GM08714 (cell line): ENCODE data around the gene ABCA5.
"Not testable (repeated sequence)": the region's sequence is repeated elsewhere in the genome, so short reads cannot be mapped to it uniquely, and the experiment has no call there.

Experiments
- H3K4me3 ChIP-seq: fragments of 200-500 bp; sonication (Bioruptor generic); 2 replicates; pipeline ENCODE4 v1.5.1; 2014; ENCODE audit warnings: mild to moderate bottlenecking, low read length, inconsistent platforms
- ZNF274 ChIP-seq: IDR thresholded peaks from 2 replicates; pipeline ENCODE4 v1.6.1; 2012; ENCODE audit warnings: mild to moderate bottlenecking, low read depth, low read length

The ABCA5 gene

DNA sequence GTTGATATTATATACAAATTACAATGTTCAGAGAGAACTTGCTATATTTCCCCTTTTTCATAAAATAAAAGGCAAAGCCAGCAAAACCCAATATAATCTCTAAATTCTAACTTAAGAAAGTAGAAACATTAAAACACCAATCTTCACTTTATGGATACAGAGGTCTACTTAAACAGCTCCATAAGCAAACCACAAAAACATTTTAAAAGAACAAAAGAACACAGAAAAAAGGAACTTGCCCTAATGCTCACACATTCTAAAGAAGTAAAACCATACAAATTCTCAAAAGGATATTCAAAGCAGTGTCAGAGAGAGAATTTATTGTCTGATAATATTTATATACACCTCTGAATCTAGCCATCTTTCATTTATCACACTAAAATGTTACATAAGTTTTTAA is 98.9 kb downstream of the ABCA5 start:
- no peak overlapping the region for H3K4me3 ChIP-seq
- TF ChIP-seq ZNF274: no peak

DNA sequence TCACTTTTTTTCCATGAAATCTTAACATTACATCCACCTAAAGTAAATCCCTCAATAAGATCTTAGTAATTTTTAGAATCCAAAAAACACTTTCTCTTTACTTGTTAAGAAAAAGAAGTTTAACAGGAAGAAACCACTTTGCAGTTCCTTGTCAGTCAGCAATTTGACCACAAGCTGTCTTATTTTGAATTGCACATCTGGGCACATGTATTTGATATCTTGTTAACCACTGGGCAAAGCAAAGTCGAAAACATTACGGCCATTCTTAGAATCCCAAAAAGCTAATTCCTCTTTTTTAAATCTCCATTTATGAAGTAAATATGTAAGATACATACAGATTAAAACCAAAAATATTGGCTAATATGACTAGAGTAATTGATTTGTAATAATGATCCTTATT is 99.4 kb downstream of the ABCA5 start:
- TF ChIP-seq ZNF274: no peak
- H3K4me3 ChIP-seq: no peak overlapping the region

DNA sequence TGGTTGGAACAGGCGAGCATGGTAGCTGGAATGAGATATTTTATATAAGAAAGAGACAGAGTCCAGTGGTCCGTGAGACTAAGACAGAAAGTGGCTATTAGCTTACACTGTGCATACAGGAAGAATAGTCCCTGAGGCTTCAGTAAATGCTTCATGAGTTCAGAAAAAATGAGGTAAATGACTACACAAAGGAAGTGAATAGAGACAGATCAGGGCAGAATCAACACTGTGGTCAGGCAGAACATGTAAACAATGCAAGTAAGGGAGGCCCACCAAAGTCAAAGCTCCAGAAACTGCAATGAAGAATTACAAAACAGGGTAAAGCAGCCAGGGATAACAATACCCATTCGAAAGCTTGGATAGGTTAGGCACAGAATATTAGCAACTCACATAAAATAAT is 103.1 kb downstream of the ABCA5 start:
- no peak for TF ChIP-seq ZNF274

DNA sequence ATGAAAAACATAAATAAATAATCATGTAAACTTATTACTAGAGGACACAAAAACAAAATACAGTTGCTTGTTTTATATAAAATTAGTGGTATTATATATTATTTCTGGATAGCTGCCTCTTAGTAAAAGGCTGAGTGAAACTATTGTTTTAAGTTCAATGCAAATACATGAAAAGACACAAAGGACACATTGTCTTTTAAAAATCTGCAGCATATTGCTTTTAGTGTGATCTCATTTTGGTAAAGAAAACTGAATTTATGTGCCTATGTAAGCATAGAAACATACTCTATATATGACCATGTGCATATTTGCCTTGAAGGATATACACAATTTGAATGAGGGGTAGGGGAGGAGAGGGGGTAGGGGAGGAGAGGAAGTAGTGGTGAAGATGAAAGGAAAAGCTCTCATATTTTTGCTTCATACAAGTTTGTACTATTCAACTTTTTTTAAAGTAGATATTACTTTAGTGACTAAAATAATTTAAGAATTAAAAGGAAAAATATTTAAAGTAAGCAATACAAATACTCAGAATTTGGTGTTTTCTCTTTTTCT is 104.2 kb downstream of the ABCA5 start:
- no peak for TF ChIP-seq ZNF274
- no peak overlapping the region for H3K4me3 ChIP-seq

More for the DNA sequence above, 103.1 kb downstream of the ABCA5 start:
- H3K4me3 ChIP-seq: no peak overlapping the region

GRCh38 chr17:69220098-69220497 is 106.8 kb downstream of the ABCA5 start:
- no peak for TF ChIP-seq ZNF274
- no peak overlapping the region for H3K4me3 ChIP-seq

GRCh38 chr17:69218986-69219385 is 107.9 kb downstream of the ABCA5 start:
- H3K4me3 ChIP-seq: no peak overlapping the region
- TF ChIP-seq ZNF274: no peak

GRCh38 chr17:69213059-69213813 is 113.7 kb downstream of the ABCA5 start:
- H3K4me3 ChIP-seq: no peak overlapping the region
- no peak for TF ChIP-seq ZNF274

DNA sequence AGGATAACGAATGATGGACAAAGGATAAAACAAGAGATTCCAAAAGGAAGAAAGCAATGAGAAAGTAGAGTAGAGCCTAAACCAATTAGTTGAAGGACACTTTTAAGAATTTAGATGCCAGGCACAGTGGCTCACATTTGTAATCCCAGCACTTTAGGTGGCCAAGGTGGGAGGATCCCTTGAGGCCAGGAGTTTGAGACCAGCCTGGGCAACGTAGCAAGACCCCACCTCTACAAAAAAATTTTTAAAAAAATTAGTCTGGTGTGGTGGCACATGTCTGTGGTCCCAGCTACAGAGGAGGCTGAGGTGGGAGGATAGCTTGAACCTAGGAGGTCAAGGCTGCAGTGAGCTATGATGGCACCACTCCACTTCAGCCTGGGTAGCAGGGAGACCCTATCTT is 118.3 kb downstream of the ABCA5 start:
- no peak overlapping the region for H3K4me3 ChIP-seq
- no peak for TF ChIP-seq ZNF274

GRCh38 chr17:69207151-69207550 is 119.8 kb downstream of the ABCA5 start:
- TF ChIP-seq ZNF274: no peak
- no peak overlapping the region for H3K4me3 ChIP-seq

DNA sequence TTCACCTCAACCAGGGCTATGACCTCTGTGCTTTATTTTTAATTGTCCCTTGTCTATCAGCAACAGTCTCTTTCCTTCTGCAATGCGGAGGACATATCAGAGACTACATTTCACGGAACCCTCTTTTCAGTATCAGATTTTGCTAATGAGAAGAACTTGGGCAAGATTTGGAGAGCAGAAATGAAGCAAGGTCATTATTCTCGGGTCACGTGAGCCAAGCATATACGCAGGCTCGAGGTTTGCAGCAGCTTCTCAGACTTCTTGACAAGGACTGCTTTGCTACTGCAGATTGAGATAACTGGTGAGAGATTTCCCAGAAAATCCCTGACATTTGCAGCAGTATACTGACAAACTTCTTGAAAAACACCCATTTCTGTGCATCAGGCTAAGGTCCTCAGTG is 128.7 kb downstream of the ABCA5 start:
- TF ChIP-seq ZNF274: no peak
- no peak overlapping the region for H3K4me3 ChIP-seq

- not testable (repeated sequence) for H3K4me3 ChIP-seq
Observed at GRCh38 chr17:69196105-69196653, 130.8 kb downstream of the ABCA5 start.
